A375 (cell line): ENCODE data around the gene POLN. TPM values are rescaled to one million over a fixed set of nuclear protein-coding genes. Genes with fewer than 3 reads are reported as not detected.

Source experiments
- small RNA-seq: library from RNA; depleted of rRNA; stranded (forward); fragments of <200 nt; gene quantifications from one replicate; pipeline ENCODE3, GENCODE V24; 2014
- total RNA-seq: library from RNA; depleted of rRNA; stranded (reverse); fragments of >200 nt; shearing (Covaris generic); gene quantifications from 2 replicates; pipeline ENCODE4 v1.2.3, GENCODE V29; 2014; rRNA removed

The POLN gene
- not detected in 2 replicates for total RNA-seq

GRCh38 chr4:2241410-2242353, at the start of gene POLN, which contains the start of gene HAUS3:
Gene POLN, minus strand, starts transcription at chr4:2242121. Its CDS starts 12,890 bp downstream, at chr4:2229231.
Gene HAUS3, minus strand, starts transcription at chr4:2242121. Its CDS starts 1,175 bp downstream, at chr4:2240946.

GRCh38 chr4:2261853-2262144, 19.9 kb upstream of the POLN start, which contains the start of gene MXD4:
Gene MXD4, minus strand, starts transcription at chr4:2262109. Its CDS starts 129 bp downstream, at chr4:2261980.

GRCh38 chr4:2059046-2059725, 182.7 kb downstream of the POLN start, which contains the start of gene NAT8L:
Gene NAT8L, plus strand, starts transcription at chr4:2059327. Its CDS starts 185 bp downstream, at chr4:2059512.

Small RNA genes lying within 50 kb of the gene (small RNA-seq; reads per million reads assigned to genes)
- gene COX6B1P5, result not detected

Other genes with a start within 250 kb of the POLN start
- gene NELFA, start 233.1 kb downstream of the POLN start, total RNA-seq, result 38.4 and 38.8 TPM in 2 replicates
- gene NAT8L, start 182.8 kb downstream of the POLN start, total RNA-seq, result 5.0 and 6.1 TPM in 2 replicates
- gene HAUS3, start within 50 bp of the POLN start, total RNA-seq, result 6.3 and 7.8 TPM in 2 replicates
- 10.5 and 11.9 TPM in 2 replicates for gene MXD4, start 20.0 kb upstream of the POLN start, total RNA-seq
- gene ZFYVE28, start 176.5 kb upstream of the POLN start, total RNA-seq, result 3.6 and 5.0 TPM in 2 replicates
- not detected in 2 replicates for gene CFAP99, start 176.8 kb upstream of the POLN start, total RNA-seq
- 26.6 and 34.2 TPM in 2 replicates for gene RNF4, start 227.0 kb upstream of the POLN start, total RNA-seq